RWPE2 (cell line): Measurements from ENCODE around the gene TMEM175.

Experiments
- ATAC-seq: fragments of 200-7000 bp; cut with Tn5 transposase; 3 replicates; pipeline ENCODE4 v1.9.1; 2021; ENCODE audit warnings: low read depth
- DNase-seq: peaks from one replicate; pipeline ENCODE4 v3.0.0-alpha.2; 2020; ENCODE audit warnings: low spot score
- H3K27ac ChIP-seq: fragments of 450-650 bp; 2 replicates; pipeline ENCODE4 v1.5.1; 2017; ENCODE audit warnings: mild to moderate bottlenecking; ENCODE audit not compliant: poor library complexity, severe bottlenecking
- H3K27me3 ChIP-seq: fragments of 250-450 bp; sonication (Bioruptor Pico); 2 replicates; pipeline ENCODE4 v1.5.1; 2021; ENCODE audit warnings: mild to moderate bottlenecking, moderate library complexity; ENCODE audit not compliant: insufficient read depth, poor library complexity, severe bottlenecking
- H3K36me3 ChIP-seq: fragments of 250-450 bp; sonication (Bioruptor Pico); 2 replicates; pipeline ENCODE4 v1.5.1; 2020; ENCODE audit warnings: low read depth, mild to moderate bottlenecking, moderate library complexity
- H3K4me1 ChIP-seq: fragments of 250-450 bp; sonication (Bioruptor Pico); 2 replicates; pipeline ENCODE4 v1.5.1; 2021; ENCODE audit warnings: mild to moderate bottlenecking, moderate library complexity; ENCODE audit not compliant: insufficient read depth, poor library complexity, severe bottlenecking
- H3K4me3 ChIP-seq: fragments of 250-450 bp; sonication (Bioruptor Pico); 2 replicates; pipeline ENCODE4 v1.5.1; 2021; ENCODE audit warnings: mild to moderate bottlenecking, moderate library complexity; ENCODE audit not compliant: severe bottlenecking
- H3K9me3 ChIP-seq: fragments of 250-450 bp; sonication (Bioruptor Pico); 2 replicates; pipeline ENCODE4 v1.5.1; 2021; ENCODE audit warnings: mild to moderate bottlenecking, moderate library complexity; ENCODE audit not compliant: severe bottlenecking
- TF ChIP-seq, protein P1 (sequence below): fragments of 450-650 bp; IDR thresholded peaks from one replicate; pipeline ENCODE4 v1.5.1; 2017; ENCODE audit warnings: mild to moderate bottlenecking, moderate library complexity; ENCODE audit not compliant: poor library complexity, severe bottlenecking

The TMEM175 gene

DNA sequence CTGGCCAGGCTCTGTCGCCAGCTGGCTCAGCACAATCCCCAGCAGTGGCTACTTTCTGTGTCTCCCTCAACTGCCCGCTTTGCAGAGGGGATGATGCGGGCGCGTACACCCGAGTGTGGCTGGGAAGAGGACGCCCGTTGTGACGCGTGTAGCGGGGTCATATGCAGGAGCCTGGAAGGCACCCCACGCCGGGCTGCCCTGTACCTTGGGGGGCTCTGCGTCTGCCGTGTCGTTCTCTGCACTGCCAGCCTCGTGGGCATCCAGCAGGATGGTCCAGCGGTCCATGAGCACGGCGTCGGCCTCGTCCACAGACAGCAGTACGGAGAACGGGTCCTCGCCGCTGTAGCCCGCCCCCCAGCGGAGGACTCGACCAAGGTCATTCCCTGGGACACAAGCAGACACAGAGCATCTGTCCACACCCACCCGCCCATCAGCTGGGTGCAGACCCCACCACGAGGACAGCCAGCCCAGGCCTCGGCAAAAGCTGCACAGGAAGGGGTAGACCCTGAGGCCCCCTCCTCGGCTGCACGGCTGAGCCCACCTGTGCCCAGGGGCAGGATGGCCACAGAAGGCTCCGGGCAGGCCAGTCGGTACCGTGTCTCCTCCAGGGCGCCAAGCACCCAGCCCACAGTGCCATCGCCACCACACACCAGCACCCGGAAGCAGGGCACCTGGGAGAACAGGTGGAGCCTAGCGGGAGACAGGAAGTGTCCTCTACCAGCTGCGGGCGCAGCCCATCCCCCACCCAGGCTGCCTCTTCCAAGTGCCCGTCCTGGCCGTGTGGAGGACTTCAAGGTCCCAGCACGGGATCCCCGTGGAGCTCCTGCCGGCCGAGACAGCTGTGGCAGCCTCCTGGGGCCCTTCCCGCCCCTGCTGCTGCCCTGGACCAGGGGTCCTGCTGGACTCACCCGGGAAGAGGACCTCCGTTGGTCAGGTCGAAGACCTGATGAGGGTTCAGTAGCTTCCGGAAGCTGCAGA lies 30.3 kb downstream of the TMEM175 start:
- Histone ChIP-seq H3K27ac (no peak overlapping the region), H3K9me3 (no peaks in the 10 kb centered on the region), H3K27me3 (no peaks in the 10 kb centered on the region), H3K4me1 (no peaks in the 10 kb centered on the region), H3K36me3 (peaks cover 7% of the 10 kb centered on the region; the same call in 1 of the 2 replicates), H3K4me3 (no peak overlapping the region)
- ATAC-seq (0 out of 3 replicates have a peak, but pooled peaks have one; percentile 1), DNase-seq (no peak)
- TF ChIP-seq, protein P1, sequence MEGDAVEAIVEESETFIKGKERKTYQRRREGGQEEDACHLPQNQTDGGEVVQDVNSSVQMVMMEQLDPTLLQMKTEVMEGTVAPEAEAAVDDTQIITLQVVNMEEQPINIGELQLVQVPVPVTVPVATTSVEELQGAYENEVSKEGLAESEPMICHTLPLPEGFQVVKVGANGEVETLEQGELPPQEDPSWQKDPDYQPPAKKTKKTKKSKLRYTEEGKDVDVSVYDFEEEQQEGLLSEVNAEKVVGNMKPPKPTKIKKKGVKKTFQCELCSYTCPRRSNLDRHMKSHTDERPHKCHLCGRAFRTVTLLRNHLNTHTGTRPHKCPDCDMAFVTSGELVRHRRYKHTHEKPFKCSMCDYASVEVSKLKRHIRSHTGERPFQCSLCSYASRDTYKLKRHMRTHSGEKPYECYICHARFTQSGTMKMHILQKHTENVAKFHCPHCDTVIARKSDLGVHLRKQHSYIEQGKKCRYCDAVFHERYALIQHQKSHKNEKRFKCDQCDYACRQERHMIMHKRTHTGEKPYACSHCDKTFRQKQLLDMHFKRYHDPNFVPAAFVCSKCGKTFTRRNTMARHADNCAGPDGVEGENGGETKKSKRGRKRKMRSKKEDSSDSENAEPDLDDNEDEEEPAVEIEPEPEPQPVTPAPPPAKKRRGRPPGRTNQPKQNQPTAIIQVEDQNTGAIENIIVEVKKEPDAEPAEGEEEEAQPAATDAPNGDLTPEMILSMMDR, result no peak

GRCh38 chr4:963276-964225 lies 31.3 kb downstream of the TMEM175 start:
- ATAC-seq, result no peak
- no peaks in the 10 kb centered on the region for H3K27me3 ChIP-seq
- peak; percentile 56 for DNase-seq
- H3K4me1 ChIP-seq, result no peaks in the 10 kb centered on the region
- TF ChIP-seq, protein P1, result no peak
- H3K4me3 ChIP-seq, result no peak overlapping the region
- no peaks in the 10 kb centered on the region for H3K9me3 ChIP-seq
- H3K36me3 ChIP-seq, result peaks cover 7% of the 10 kb centered on the region; the same call in 1 of the 2 replicates
- H3K27ac ChIP-seq, result no peak overlapping the region

- no peak overlapping the region for H3K27ac ChIP-seq
- DNase-seq (no peak), ATAC-seq (no peak)
- TF ChIP-seq, protein P1, result no peak
- no peaks in the 10 kb centered on the region for H3K4me1 ChIP-seq
- H3K4me3 ChIP-seq, result no peak overlapping the region
- H3K9me3 ChIP-seq, result no peaks in the 10 kb centered on the region
- no peaks in the 10 kb centered on the region for H3K27me3 ChIP-seq
- peaks cover 7% of the 10 kb centered on the region; the same call in 1 of the 2 replicates for H3K36me3 ChIP-seq
Observed at GRCh38 chr4:964346-965025, 32.2 kb downstream of the TMEM175 start.

DNA sequence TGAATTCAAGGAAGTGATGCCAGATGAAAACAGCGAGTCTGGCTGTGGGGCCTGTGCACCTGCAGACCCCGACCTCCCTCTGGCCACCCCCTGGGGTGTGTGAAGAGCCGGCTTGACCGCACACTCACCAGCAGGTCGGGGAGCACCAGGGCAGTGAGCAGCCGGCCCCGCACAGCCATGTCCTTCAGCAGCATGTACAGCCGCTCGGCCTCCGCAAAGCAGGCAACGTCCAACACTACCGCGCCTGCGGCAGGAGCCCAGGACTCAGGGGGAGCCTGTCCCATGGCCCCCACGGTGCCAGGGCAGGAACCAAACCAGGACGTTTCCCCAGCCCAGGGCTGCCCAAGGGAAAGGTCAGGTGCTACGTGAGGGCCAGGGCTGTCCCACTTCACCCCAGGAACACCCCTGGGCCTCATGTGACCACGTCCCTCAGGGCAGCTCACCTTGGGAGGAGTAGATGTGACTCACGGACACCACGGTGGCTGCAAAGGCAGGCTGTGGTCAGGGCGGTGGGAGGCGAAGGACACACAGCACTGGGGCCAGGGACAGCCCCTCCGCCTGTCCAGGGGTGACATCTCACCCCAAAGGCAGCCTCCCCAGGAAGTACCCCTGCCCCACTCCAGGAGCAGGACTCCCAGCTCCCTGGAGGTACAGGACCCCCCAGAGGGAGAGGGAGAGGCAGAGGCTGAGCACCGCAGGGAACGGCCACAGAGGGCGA lies 32.9 kb downstream of the TMEM175 start:
- no peak overlapping the region for H3K27ac ChIP-seq
- H3K27me3 ChIP-seq, result no peaks in the 10 kb centered on the region
- H3K4me1 ChIP-seq, result no peaks in the 10 kb centered on the region
- TF ChIP-seq, protein P1, result no peak
- H3K9me3 ChIP-seq, result no peaks in the 10 kb centered on the region
- DNase-seq, result no peak
- no peak for ATAC-seq
- H3K36me3 ChIP-seq, result peaks cover 7% of the 10 kb centered on the region; the same call in 1 of the 2 replicates
- no peak overlapping the region for H3K4me3 ChIP-seq
